Naive B cell (primary cell): ENCODE results near the gene HEYL. TPM values are rescaled to one million over a fixed set of nuclear protein-coding genes. Genes with fewer than 3 reads are reported as not detected.
"Not testable (repeated sequence)": the region's sequence is repeated elsewhere in the genome, so short reads cannot be mapped to it uniquely, and the experiment has no call there.

Experiments
- ATAC-seq, 2 donors: fragments of 150-1000 bp; cut with Tn5 transposase; 2 replicates each; pipeline ENCODE4 v1.10.0; 2021; ENCODE audit warnings: low read depth in 2 of 2, mild to moderate bottlenecking in 2 of 2, moderate library complexity in 2 of 2
- DNase-seq: peaks from one replicate; pipeline ENCODE4 v3.0.0; 2022
- H3K27ac Mint-ChIP-seq, 6 donors: one replicate each; pipeline ENCODE4 v1.8.0; 2020 to 2022; ENCODE audit warnings: mild to moderate bottlenecking in 6 of 6, mixed read lengths in 6 of 6, moderate library complexity in 5 of 6, inconsistent platforms in 2 of 6
- H3K27me3 Mint-ChIP-seq, 3 donors: one replicate each; pipeline ENCODE4 v1.8.0; 2021 to 2022; ENCODE audit warnings: mixed read lengths in 3 of 3, mild to moderate bottlenecking in 1 of 3
- H3K36me3 Mint-ChIP-seq, 2 donors: one replicate each; pipeline ENCODE4 v1.8.0; 2020 to 2022; ENCODE audit warnings: mixed read lengths in 2 of 2, inconsistent platforms in 1 of 2, mild to moderate bottlenecking in 1 of 2
- H3K4me1 Mint-ChIP-seq, 3 donors: one replicate each; pipeline ENCODE4 v1.8.0; 2020 to 2022; ENCODE audit warnings: mixed read lengths in 3 of 3, inconsistent platforms in 1 of 3, mild to moderate bottlenecking in 1 of 3, moderate library complexity in 1 of 3
- H3K4me3 Mint-ChIP-seq, 8 donors: one replicate each; pipeline ENCODE4 v1.8.0; 2020 to 2022; ENCODE audit warnings: mild to moderate bottlenecking in 8 of 8, mixed read lengths in 8 of 8, moderate library complexity in 8 of 8, inconsistent platforms in 2 of 8
- H3K9me3 Mint-ChIP-seq, 7 donors: one replicate each; pipeline ENCODE4 v1.8.0; 2020 to 2022; ENCODE audit warnings: mixed read lengths in 7 of 7, mild to moderate bottlenecking in 5 of 7, inconsistent platforms in 2 of 7, moderate library complexity in 1 of 7
- polyA plus RNA-seq, 6 donors: library from polyadenylated mRNA; unstranded; fragments of 300-500 nt; fragmentation: Illumina TruSeq; gene quantifications; one replicate each; pipeline ENCODE4 v1.2.3, GENCODE V29; 2021; ENCODE audit warnings: low read depth in 6 of 6

The HEYL gene
- polyA plus RNA-seq, 6 donors from 2014 or later = not detected

DNA sequence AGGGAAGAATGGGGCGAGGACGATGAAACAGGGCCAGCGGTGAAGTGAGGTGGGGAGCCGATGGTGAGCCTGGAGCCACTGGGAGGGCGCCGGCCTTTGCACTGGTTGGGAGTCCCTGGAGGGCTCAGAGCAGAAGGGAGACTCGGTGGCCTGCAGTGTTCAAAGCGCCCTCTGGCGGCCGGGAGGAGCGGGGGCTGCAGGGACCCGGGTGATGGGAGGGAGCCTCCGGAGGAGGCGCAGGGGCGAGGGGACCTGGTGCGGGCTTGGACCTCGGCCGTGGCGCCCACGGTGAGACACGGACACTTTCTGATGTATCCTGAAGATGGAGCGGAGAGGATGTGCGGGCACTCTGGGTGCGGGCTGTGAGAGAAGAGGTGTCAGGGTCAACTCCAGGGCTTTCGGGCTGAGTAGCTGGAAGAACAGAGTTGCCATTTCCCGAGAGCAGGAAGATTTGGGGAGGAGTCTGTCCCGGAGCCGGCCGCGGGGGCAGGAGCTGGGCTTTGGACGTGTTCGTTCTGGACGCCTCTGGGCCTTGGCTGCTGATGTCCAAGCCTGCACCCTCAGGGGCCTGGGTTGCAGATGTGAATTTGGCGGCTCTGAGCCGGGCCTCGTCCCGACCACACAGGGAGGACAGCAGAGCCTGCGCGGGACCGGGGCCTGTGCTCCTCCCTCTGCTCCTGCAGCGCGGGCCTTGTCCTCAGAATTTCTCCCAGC, 29.7 kb downstream of the HEYL start:
- Mint-ChIP-seq H3K27ac (no peak overlapping the region), H3K27me3 (peaks cover 0 to 18% (median 6%) of the 10 kb centered on the region in 3 donors), H3K4me3 (no peak overlapping the region), H3K4me1 (peaks cover 5 to 10% (median 9%) of the 10 kb centered on the region in 3 donors), H3K36me3 (no peaks in the 10 kb centered on the region), H3K9me3 (peaks cover 0 to 2% (median 0%) of the 10 kb centered on the region in 7 donors)
- ATAC-seq = peak; percentile 85 to 87
- DNase-seq = peak; percentile 30

DNA sequence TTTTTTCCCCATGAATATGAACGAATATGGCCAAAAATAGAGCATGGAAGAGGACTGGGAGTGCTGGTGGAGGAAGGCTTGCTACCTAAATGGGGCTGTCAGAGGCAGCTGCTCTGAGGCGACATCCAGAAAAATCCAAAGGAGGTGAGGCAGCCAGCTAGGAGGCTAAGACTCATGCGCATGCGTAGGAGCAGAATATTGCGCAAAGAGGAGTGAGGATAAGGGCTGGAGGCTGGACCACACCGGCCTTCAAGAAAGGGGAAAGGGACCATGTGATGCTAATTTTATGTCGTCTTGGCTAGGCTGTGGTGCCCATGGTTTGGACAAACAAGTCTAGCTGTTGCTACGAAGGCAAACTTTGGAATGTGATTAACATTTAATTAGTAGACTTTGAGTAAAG, 30.5 kb downstream of the HEYL start:
- H3K4me3 Mint-ChIP-seq = no peak overlapping the region
- H3K9me3 Mint-ChIP-seq = peaks cover 0 to 2% (median 0%) of the 10 kb centered on the region in 7 donors
- DNase-seq = no peak
- ATAC-seq = no peak
- H3K36me3 Mint-ChIP-seq = no peaks in the 10 kb centered on the region
- H3K27me3 Mint-ChIP-seq = peaks cover 0 to 18% (median 6%) of the 10 kb centered on the region in 3 donors
- peaks cover 5 to 10% (median 9%) of the 10 kb centered on the region in 3 donors for H3K4me1 Mint-ChIP-seq
- peak overlapping the region in 1 of 6 donors; percentile 6 for H3K27ac Mint-ChIP-seq

GRCh38 chr1:39603677-39604076, 35.8 kb downstream of the HEYL start:
- H3K27me3 Mint-ChIP-seq = peaks cover 14 to 20% (median 14%) of the 10 kb centered on the region in 3 donors
- not testable (repeated sequence) for H3K9me3 Mint-ChIP-seq, DNase-seq, H3K36me3 Mint-ChIP-seq, ATAC-seq, H3K27ac Mint-ChIP-seq, H3K4me3 Mint-ChIP-seq, H3K4me1 Mint-ChIP-seq

GRCh38 chr1:39601667-39602255, 37.7 kb downstream of the HEYL start:
- peaks cover 14 to 20% (median 20%) of the 10 kb centered on the region in 3 donors for H3K27me3 Mint-ChIP-seq
- not testable (repeated sequence) for H3K27ac Mint-ChIP-seq, H3K4me3 Mint-ChIP-seq, DNase-seq, H3K9me3 Mint-ChIP-seq, ATAC-seq, H3K36me3 Mint-ChIP-seq, H3K4me1 Mint-ChIP-seq

GRCh38 chr1:39596163-39596562, 43.3 kb downstream of the HEYL start:
- Mint-ChIP-seq H3K36me3 (no peaks in the 10 kb centered on the region), H3K9me3 (peaks cover 0 to 2% (median 0%) of the 10 kb centered on the region in 7 donors), H3K4me3 (no peak overlapping the region), H3K27ac (peak overlapping the region in 1 of 6 donors; percentile 74), H3K4me1 (no peaks in the 10 kb centered on the region), H3K27me3 (peaks cover 0 to 34% (median 27%) of the 10 kb centered on the region in 3 donors)
- ATAC-seq (no peak), DNase-seq (no peak)

DNA sequence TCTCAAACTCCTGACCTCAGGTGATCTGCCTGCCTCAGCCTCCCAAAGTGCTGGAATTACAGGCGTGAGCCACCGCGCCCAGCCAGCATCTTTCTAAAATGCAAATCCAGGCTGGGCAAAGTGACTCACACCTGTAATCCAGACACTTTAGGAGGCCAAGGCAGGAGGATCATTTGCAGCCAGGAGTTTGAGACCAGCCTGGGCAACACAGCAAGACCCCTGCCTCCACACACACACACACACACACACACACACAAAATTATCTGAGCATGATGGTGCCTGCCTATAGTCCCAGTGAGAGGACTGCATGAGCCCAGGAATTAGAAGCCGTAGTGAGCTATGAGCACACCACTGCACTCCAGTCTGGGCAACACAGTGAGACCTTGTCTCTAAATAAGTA, 46.1 kb downstream of the HEYL start:
- Mint-ChIP-seq H3K9me3 (no peaks in the 10 kb centered on the region), H3K27me3 (peaks cover 0 to 33% (median 21%) of the 10 kb centered on the region in 3 donors), H3K4me3 (no peak overlapping the region), H3K36me3 (no peaks in the 10 kb centered on the region), H3K4me1 (no peaks in the 10 kb centered on the region), H3K27ac (no peak overlapping the region)
- no peak for DNase-seq
- no peak for ATAC-seq

DNA sequence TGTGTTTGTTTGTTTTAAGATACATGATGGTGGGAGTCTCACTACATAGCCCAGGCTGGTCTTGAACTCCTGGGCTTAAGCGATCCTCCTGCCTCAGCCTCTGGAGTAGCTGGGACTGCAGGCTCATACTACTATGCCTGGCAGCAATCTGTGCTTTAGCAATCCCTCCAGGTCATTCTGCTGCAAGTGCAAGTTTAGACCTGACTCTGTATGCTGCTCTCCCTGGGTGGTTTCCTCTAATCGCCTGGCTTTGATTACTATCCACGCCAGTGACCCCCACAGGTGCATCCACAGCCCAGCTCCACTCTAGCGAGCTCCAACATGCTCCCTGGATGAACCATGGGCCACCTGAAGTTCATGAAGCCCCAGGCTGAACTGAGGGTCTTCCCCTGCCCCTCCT, 47.4 kb downstream of the HEYL start:
- peak overlapping the region in 1 of 6 donors; percentile 49 for H3K27ac Mint-ChIP-seq
- ATAC-seq = no peak
- H3K27me3 Mint-ChIP-seq = peaks cover 0 to 37% (median 19%) of the 10 kb centered on the region in 3 donors
- no peaks in the 10 kb centered on the region for H3K36me3 Mint-ChIP-seq
- H3K9me3 Mint-ChIP-seq = no peaks in the 10 kb centered on the region
- no peaks in the 10 kb centered on the region for H3K4me1 Mint-ChIP-seq
- H3K4me3 Mint-ChIP-seq = no peak overlapping the region
- DNase-seq = no peak

DNA sequence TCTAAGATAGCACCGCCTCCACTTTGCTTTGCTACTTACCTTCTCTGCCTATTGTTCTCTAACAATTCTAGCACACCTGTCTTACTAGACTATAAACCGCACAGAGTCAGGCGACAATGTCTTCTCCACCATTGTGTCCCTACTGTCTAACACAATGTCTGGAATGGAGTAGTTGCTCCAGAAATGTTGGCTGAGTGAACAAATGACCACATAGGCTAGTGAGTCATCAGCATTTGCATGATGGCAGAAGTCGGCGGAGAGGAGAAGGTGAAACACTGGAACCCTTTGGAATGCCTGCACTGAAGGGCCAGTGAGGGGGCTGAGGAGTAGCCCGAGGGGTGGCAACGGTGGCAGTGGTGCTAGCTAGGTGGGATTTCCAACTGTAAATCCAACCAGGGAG, 48.9 kb downstream of the HEYL start:
- H3K4me1 Mint-ChIP-seq = no peaks in the 10 kb centered on the region
- H3K27ac Mint-ChIP-seq = peak overlapping the region in 1 of 6 donors; percentile 46
- ATAC-seq (no peak), DNase-seq (no peak)
- H3K9me3 Mint-ChIP-seq = no peaks in the 10 kb centered on the region
- H3K4me3 Mint-ChIP-seq = no peak overlapping the region
- peaks cover 0 to 29% (median 10%) of the 10 kb centered on the region in 3 donors for H3K27me3 Mint-ChIP-seq
- no peaks in the 10 kb centered on the region for H3K36me3 Mint-ChIP-seq

GRCh38 chr1:39585933-39586332, 53.5 kb downstream of the HEYL start:
- Mint-ChIP-seq H3K9me3 (no peaks in the 10 kb centered on the region), H3K27ac (no peak overlapping the region), H3K4me3 (no peak overlapping the region), H3K27me3 (peaks cover 0 to 20% (median 7%) of the 10 kb centered on the region in 3 donors), H3K4me1 (no peaks in the 10 kb centered on the region), H3K36me3 (no peaks in the 10 kb centered on the region)
- ATAC-seq (no peak), DNase-seq (no peak)

DNA sequence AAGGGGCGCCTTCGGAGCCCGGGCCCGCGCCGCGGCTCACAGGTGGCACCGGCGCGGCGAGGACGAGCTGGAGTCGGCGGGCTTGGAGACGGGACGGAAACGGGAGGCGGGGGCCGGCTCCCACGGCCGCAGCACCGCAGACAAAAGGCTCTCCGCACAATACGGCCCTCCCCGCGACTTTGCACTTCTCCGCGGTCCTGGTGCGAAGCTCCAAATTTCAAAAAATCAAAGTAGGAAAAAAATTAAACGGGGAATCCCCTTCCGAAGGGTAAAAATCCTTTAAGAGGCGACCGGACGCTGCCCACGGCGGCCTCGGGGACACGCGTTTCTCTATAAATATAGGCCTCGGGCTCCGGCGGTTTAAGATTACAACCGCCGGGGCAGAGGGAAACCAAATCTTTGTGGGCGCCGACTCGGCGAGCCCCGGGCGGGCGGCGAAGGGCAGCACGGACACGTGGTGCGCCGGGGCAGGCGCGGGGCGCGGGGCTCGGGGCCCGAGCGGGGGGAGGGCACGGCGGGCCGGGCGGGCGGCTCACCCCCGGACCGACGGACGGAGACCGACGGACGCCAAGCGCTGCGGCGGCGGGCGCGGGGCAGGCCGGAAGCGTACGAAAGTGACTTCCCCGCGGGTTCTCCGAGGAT, 63.3 kb downstream of the HEYL start:
- Mint-ChIP-seq H3K4me3 (peak overlapping the region; percentile 82 to 97 (median 92)), H3K9me3 (no peaks in the 10 kb centered on the region), H3K36me3 (peaks cover 0 to 6% of the 10 kb centered on the region in 2 donors), H3K27ac (peak overlapping the region; percentile 86 to 98 (median 94)), H3K4me1 (peaks cover 24 to 31% (median 28%) of the 10 kb centered on the region in 3 donors), H3K27me3 (no peaks in the 10 kb centered on the region)
- DNase-seq (peak; percentile 35), ATAC-seq (peak; percentile 33 to 37)

- Mint-ChIP-seq H3K27ac (peak overlapping the region; percentile 44 to 95 (median 89)), H3K4me1 (peaks cover 24 to 34% (median 31%) of the 10 kb centered on the region in 3 donors), H3K9me3 (no peaks in the 10 kb centered on the region), H3K4me3 (peak overlapping the region; percentile 82 to 97 (median 92)), H3K27me3 (no peaks in the 10 kb centered on the region), H3K36me3 (peaks cover 5 to 10% of the 10 kb centered on the region in 2 donors)
- ATAC-seq = peak; percentile 27 to 37
- peak; percentile 46 for DNase-seq
Observed at GRCh38 chr1:39575191-39576015, 64.0 kb downstream of the HEYL start.

- Mint-ChIP-seq H3K4me1 (peaks cover 24 to 34% (median 31%) of the 10 kb centered on the region in 3 donors), H3K27ac (peak overlapping the region in 4 of 6 donors; percentile 77 to 95 (median 89))
Observed at GRCh38 chr1:39574646-39575045, 64.8 kb downstream of the HEYL start.

More at GRCh38 chr1:39574646-39575045, 64.8 kb downstream of the HEYL start:
- no peaks in the 10 kb centered on the region for H3K27me3 Mint-ChIP-seq
- H3K36me3 Mint-ChIP-seq = peaks cover 13 to 15% of the 10 kb centered on the region in 2 donors
- peak overlapping the region; percentile 82 to 97 (median 92) for H3K4me3 Mint-ChIP-seq
- ATAC-seq (no peak), DNase-seq (no peak)
- H3K9me3 Mint-ChIP-seq = no peaks in the 10 kb centered on the region
